ENCODE data around the gene COL20A1. TPM values are rescaled to one million over a fixed set of nuclear protein-coding genes. Genes with fewer than 3 reads are reported as not detected.

The COL20A1 gene
- total and polyA plus RNA-seq, 7 experiments from 2014 or later: 0.08 TPM; not detected in 6

- H3K9me3 ChIP-seq (ENCODE audit: control insufficient read depth in 2 of 3, low read length in 3 of 3): no peaks in the 10 kb centered on the region
- POLR2A ChIA-PET: interaction anchor here (2.0 kb wide), 1 partner anchor 10 kb away, joined by 5 read pairs; no protein-coding TSS in a partner anchor
- Mint-ChIP-seq H3K27me3 (peaks cover 8 to 17% (median 9%) of the 10 kb centered on the region in 5 donors), H3K4me1 (peaks cover 5 to 15% (median 9%) of the 10 kb centered on the region in 7 donors), H3K36me3 (peaks cover 0 to 3% (median 0%) of the 10 kb centered on the region in 5 donors), H3K9me3 (peaks cover 0 to 3% (median 0%) of the 10 kb centered on the region in 11 donors), H3K27ac (no peak overlapping the region), H3K4me3 (peak overlapping the region in 1 of 10 donors; percentile 28)
- H3K4me3 ChIP-seq (ENCODE audit: low read length): no peak overlapping the region
- peaks cover 0 to 7% of the 10 kb centered on the region in 2 donors for H3K4me1 ChIP-seq (ENCODE audit: control insufficient read depth in 2 of 2, insufficient read depth in 2 of 2, low read length in 2 of 2)
- ATAC-seq (no peak), DNase-seq (no peak)
- no peak overlapping the region for H3K27ac ChIP-seq (ENCODE audit: low read depth, low read length)
- CTCF ChIA-PET: interaction anchor here (1.2 kb wide), 1 partner anchor 10 kb away, joined by 3 read pairs; no protein-coding TSS in a partner anchor
- intact Hi-C loops (cut with micrococcal nuclease): no loop called here
- H3K36me3 ChIP-seq (ENCODE audit: control insufficient read depth in 2 of 3, insufficient read depth in 3 of 3, low read length in 3 of 3): no peaks in the 10 kb centered on the region
- H3K27me3 ChIP-seq (ENCODE audit: control insufficient read depth in 2 of 2, insufficient read depth in 2 of 2, low read length in 2 of 2): no peaks in the 10 kb centered on the region
Measured at GRCh38 chr20:63294536-63294900, 1.5 kb downstream of the COL20A1 start.

GRCh38 chr20:63295018-63295417, 2.0 kb downstream of the COL20A1 start:
- H3K4me3 ChIP-seq (ENCODE audit: low read length): no peak overlapping the region
- peaks cover 0 to 7% of the 10 kb centered on the region in 2 donors for H3K4me1 ChIP-seq (ENCODE audit: control insufficient read depth in 2 of 2, insufficient read depth in 2 of 2, low read length in 2 of 2)
- Mint-ChIP-seq H3K9me3 (peaks cover 0 to 3% (median 0%) of the 10 kb centered on the region in 11 donors), H3K27me3 (peaks cover 8 to 17% (median 9%) of the 10 kb centered on the region in 5 donors), H3K36me3 (peaks cover 0 to 3% (median 0%) of the 10 kb centered on the region in 5 donors), H3K27ac (peak overlapping the region in 2 of 9 donors; percentile 40 to 66), H3K4me3 (peak overlapping the region in 3 of 10 donors; percentile 30 to 57 (median 34)), H3K4me1 (peaks cover 5 to 15% (median 9%) of the 10 kb centered on the region in 7 donors)
- POLR2A ChIA-PET: interaction anchor here (2.0 kb wide), 1 partner anchor 11 kb away, joined by 5 read pairs; no protein-coding TSS in a partner anchor
- H3K36me3 ChIP-seq (ENCODE audit: control insufficient read depth in 2 of 3, insufficient read depth in 3 of 3, low read length in 3 of 3): no peaks in the 10 kb centered on the region
- no peaks in the 10 kb centered on the region for H3K27me3 ChIP-seq (ENCODE audit: control insufficient read depth in 2 of 2, insufficient read depth in 2 of 2, low read length in 2 of 2)
- no peaks in the 10 kb centered on the region for H3K9me3 ChIP-seq (ENCODE audit: control insufficient read depth in 2 of 3, low read length in 3 of 3)
- no peak for ATAC-seq
- CTCF ChIA-PET: interaction anchor here (1.2 kb wide), 1 partner anchor 10 kb away, joined by 3 read pairs; no protein-coding TSS in a partner anchor
- DNase-seq: no peak
- H3K27ac ChIP-seq (ENCODE audit: low read depth, low read length): no peak overlapping the region
- intact Hi-C loops (cut with micrococcal nuclease): no loop called here

- Histone ChIP-seq H3K36me3 (ENCODE audit: control insufficient read depth in 2 of 3, insufficient read depth in 3 of 3, low read length in 3 of 3) (no peaks in the 10 kb centered on the region), H3K27me3 (ENCODE audit: control insufficient read depth in 2 of 2, insufficient read depth in 2 of 2, low read length in 2 of 2) (no peaks in the 10 kb centered on the region), H3K4me3 (ENCODE audit: low read length) (no peak overlapping the region), H3K27ac (ENCODE audit: low read depth, low read length) (no peak overlapping the region), H3K4me1 (ENCODE audit: control insufficient read depth in 2 of 2, insufficient read depth in 2 of 2, low read length in 2 of 2) (peaks cover 0 to 7% of the 10 kb centered on the region in 2 donors), H3K9me3 (ENCODE audit: control insufficient read depth in 2 of 3, low read length in 3 of 3) (no peaks in the 10 kb centered on the region)
- Mint-ChIP-seq H3K36me3 (peaks cover 0 to 3% (median 0%) of the 10 kb centered on the region in 5 donors), H3K4me3 (peak overlapping the region in 5 of 10 donors; percentile 30 to 57 (median 41)), H3K9me3 (peaks cover 0 to 3% (median 0%) of the 10 kb centered on the region in 11 donors), H3K4me1 (peaks cover 5 to 15% (median 9%) of the 10 kb centered on the region in 7 donors), H3K27ac (peak overlapping the region in 2 of 9 donors; percentile 40 to 66), H3K27me3 (peaks cover 9 to 17% (median 13%) of the 10 kb centered on the region in 5 donors)
- ChIA-PET POLR2A (interaction anchor here (2.0 kb wide), 1 partner anchor 11 kb away, joined by 5 read pairs; no protein-coding TSS in a partner anchor), CTCF (interaction anchor here (1.2 kb wide), 1 partner anchor 11 kb away, joined by 3 read pairs; no protein-coding TSS in a partner anchor)
- peak; percentile 44 for ATAC-seq
- intact Hi-C loops (cut with micrococcal nuclease): no loop called here
- peak in 5 of 9 donors; percentile 15 to 32 (median 25) for DNase-seq
Measured at GRCh38 chr20:63295422-63295821, 2.4 kb downstream of the COL20A1 start.

- intact Hi-C loops (cut with micrococcal nuclease): no loop called here
- H3K36me3 Mint-ChIP-seq: peaks cover 0 to 3% (median 0%) of the 10 kb centered on the region in 5 donors
- ChIA-PET POLR2A (interaction anchor here (2.0 kb wide), 1 partner anchor 11 kb away, joined by 5 read pairs; no protein-coding TSS in a partner anchor), CTCF (interaction anchor here (0.5 kb wide), 1 partner anchor 9 kb away, joined by 4 read pairs; no protein-coding TSS in a partner anchor)
- ATAC-seq (peak; percentile 7), DNase-seq (peak in 1 of 9 donors; percentile 6)
- H3K27me3 Mint-ChIP-seq: peaks cover 11 to 18% (median 17%) of the 10 kb centered on the region in 5 donors
- Histone ChIP-seq H3K27me3 (ENCODE audit: control insufficient read depth in 2 of 2, insufficient read depth in 2 of 2, low read length in 2 of 2) (no peaks in the 10 kb centered on the region), H3K36me3 (ENCODE audit: control insufficient read depth in 2 of 3, insufficient read depth in 3 of 3, low read length in 3 of 3) (no peaks in the 10 kb centered on the region), H3K4me1 (ENCODE audit: control insufficient read depth in 2 of 2, insufficient read depth in 2 of 2, low read length in 2 of 2) (peaks cover 0 to 7% of the 10 kb centered on the region in 2 donors), H3K27ac (ENCODE audit: low read depth, low read length) (no peak overlapping the region), H3K4me3 (ENCODE audit: low read length) (no peak overlapping the region), H3K9me3 (ENCODE audit: control insufficient read depth in 2 of 3, low read length in 3 of 3) (no peaks in the 10 kb centered on the region)
- H3K4me1 Mint-ChIP-seq: peaks cover 5 to 15% (median 9%) of the 10 kb centered on the region in 7 donors
- peak overlapping the region in 4 of 10 donors; percentile 30 to 57 (median 38) for H3K4me3 Mint-ChIP-seq
- H3K9me3 Mint-ChIP-seq: peaks cover 0 to 5% (median 1%) of the 10 kb centered on the region in 11 donors
- peak overlapping the region in 1 of 9 donors; percentile 40 for H3K27ac Mint-ChIP-seq
Measured at GRCh38 chr20:63295846-63296245, 2.9 kb downstream of the COL20A1 start.

- no peak for DNase-seq
- POLR2A ChIA-PET: interaction anchor here (0.6 to 2.0 kb wide), 2 partner anchors 12 to 96 kb away, joined by 3 to 5 read pairs; no protein-coding TSS in a partner anchor
- peaks cover 5 to 15% (median 9%) of the 10 kb centered on the region in 7 donors for H3K4me1 Mint-ChIP-seq
- no peaks in the 10 kb centered on the region for H3K36me3 ChIP-seq (ENCODE audit: control insufficient read depth in 2 of 3, insufficient read depth in 3 of 3, low read length in 3 of 3)
- CTCF ChIA-PET: interaction anchor here (0.5 kb wide), 1 partner anchor 10 kb away, joined by 4 read pairs; no protein-coding TSS in a partner anchor
- peaks cover 0 to 7% of the 10 kb centered on the region in 2 donors for H3K4me1 ChIP-seq (ENCODE audit: control insufficient read depth in 2 of 2, insufficient read depth in 2 of 2, low read length in 2 of 2)
- intact Hi-C loops (cut with micrococcal nuclease): no loop called here
- H3K27me3 Mint-ChIP-seq: peaks cover 15 to 27% (median 23%) of the 10 kb centered on the region in 5 donors
- no peak overlapping the region for H3K4me3 ChIP-seq (ENCODE audit: low read length)
- no peak overlapping the region for H3K4me3 Mint-ChIP-seq
- no peak overlapping the region for H3K27ac ChIP-seq (ENCODE audit: low read depth, low read length)
- ATAC-seq: no peak
- peaks cover 0 to 3% (median 0%) of the 10 kb centered on the region in 5 donors for H3K36me3 Mint-ChIP-seq
- no peaks in the 10 kb centered on the region for H3K27me3 ChIP-seq (ENCODE audit: control insufficient read depth in 2 of 2, insufficient read depth in 2 of 2, low read length in 2 of 2)
- H3K27ac Mint-ChIP-seq: no peak overlapping the region
- H3K9me3 Mint-ChIP-seq: peaks cover 2 to 10% (median 4%) of the 10 kb centered on the region in 11 donors
- H3K9me3 ChIP-seq (ENCODE audit: control insufficient read depth in 2 of 3, low read length in 3 of 3): no peaks in the 10 kb centered on the region
Measured at GRCh38 chr20:63296531-63297299, 3.7 kb downstream of the COL20A1 start.

- POLR2A ChIA-PET: no interaction called here
- H3K27me3 Mint-ChIP-seq: peaks cover 15 to 29% (median 27%) of the 10 kb centered on the region in 5 donors
Measured at GRCh38 chr20:63297371-63297781, 4.4 kb downstream of the COL20A1 start.

More at GRCh38 chr20:63297371-63297781, 4.4 kb downstream of the COL20A1 start:
- Histone ChIP-seq H3K27me3 (ENCODE audit: control insufficient read depth in 2 of 2, insufficient read depth in 2 of 2, low read length in 2 of 2) (no peaks in the 10 kb centered on the region), H3K9me3 (ENCODE audit: control insufficient read depth in 2 of 3, low read length in 3 of 3) (no peaks in the 10 kb centered on the region), H3K36me3 (ENCODE audit: control insufficient read depth in 2 of 3, insufficient read depth in 3 of 3, low read length in 3 of 3) (no peaks in the 10 kb centered on the region), H3K4me1 (ENCODE audit: control insufficient read depth in 2 of 2, insufficient read depth in 2 of 2, low read length in 2 of 2) (peaks cover 0 to 7% of the 10 kb centered on the region in 2 donors), H3K4me3 (ENCODE audit: low read length) (no peak overlapping the region), H3K27ac (ENCODE audit: low read depth, low read length) (no peak overlapping the region)
- Mint-ChIP-seq H3K4me3 (no peak overlapping the region), H3K9me3 (peaks cover 2 to 15% (median 7%) of the 10 kb centered on the region in 11 donors), H3K27ac (no peak overlapping the region), H3K4me1 (peaks cover 5 to 15% (median 9%) of the 10 kb centered on the region in 7 donors), H3K36me3 (peaks cover 0 to 3% (median 0%) of the 10 kb centered on the region in 5 donors)
- no peak for ATAC-seq
- CTCF ChIA-PET: no interaction called here
- intact Hi-C loops (cut with micrococcal nuclease): no loop called here
- no peak for DNase-seq

Data from naive thymus-derived CD4-positive, alpha-beta T cell (primary cell).